MV-4-11 (cell line): ENCODE results near the gene SLC4A8.
A peak's percentile ranks its signal among the peaks of the same experiment; 100 is the strongest.
"Not testable (repeated sequence)": the region's sequence is repeated elsewhere in the genome, so short reads cannot be mapped to it uniquely, and the experiment has no call there.

ENCODE experiments used
- DNase-seq: peaks from one replicate; lab custom pipeline; 2025; lab: John Stamatoyannopoulos, UW

Gene SLC4A8

GRCh38 chr12:51475543-51475942 is 50.9 kb downstream of the SLC4A8 start:
- no peak for DNase-seq

- no peak for DNase-seq
Observed at GRCh38 chr12:51480978-51481377, 56.3 kb downstream of the SLC4A8 start.

- DNase-seq = no peak
Observed at GRCh38 chr12:51482929-51483697, 58.5 kb downstream of the SLC4A8 start.

- no peak for DNase-seq
Observed at GRCh38 chr12:51484119-51484518, 59.5 kb downstream of the SLC4A8 start.

GRCh38 chr12:51488281-51488680 is 63.6 kb downstream of the SLC4A8 start:
- no peak for DNase-seq

- DNase-seq = no peak
Observed at GRCh38 chr12:51493281-51493680, 68.7 kb downstream of the SLC4A8 start.

GRCh38 chr12:51496895-51497294 is 72.3 kb downstream of the SLC4A8 start:
- DNase-seq = peak; percentile 70

GRCh38 chr12:51504851-51505250 is 80.2 kb downstream of the SLC4A8 start:
- no peak for DNase-seq

- no peak for DNase-seq
Observed at GRCh38 chr12:51505360-51506105, 80.9 kb downstream of the SLC4A8 start.

GRCh38 chr12:51507178-51507577 is 82.5 kb downstream of the SLC4A8 start:
- DNase-seq = no peak

GRCh38 chr12:51508285-51508684 is 83.7 kb downstream of the SLC4A8 start:
- no peak for DNase-seq

- DNase-seq = no peak
Observed at GRCh38 chr12:51511546-51512260, 87.1 kb downstream of the SLC4A8 start.

GRCh38 chr12:51512438-51512837 is 87.8 kb downstream of the SLC4A8 start:
- DNase-seq = no peak

GRCh38 chr12:51515037-51515436 is 90.4 kb downstream of the SLC4A8 start:
- DNase-seq = not testable (repeated sequence)

- no peak for DNase-seq
Observed at GRCh38 chr12:51517316-51517715, 92.7 kb downstream of the SLC4A8 start.

- no peak for DNase-seq
Observed at GRCh38 chr12:51517800-51518199, 93.2 kb downstream of the SLC4A8 start.

GRCh38 chr12:51519755-51520154 is 95.1 kb downstream of the SLC4A8 start:
- no peak for DNase-seq

GRCh38 chr12:51520576-51521325 is 96.1 kb downstream of the SLC4A8 start:
- no peak for DNase-seq

GRCh38 chr12:51521554-51522276 is 97.1 kb downstream of the SLC4A8 start:
- DNase-seq = no peak

GRCh38 chr12:51522696-51523095 is 98.1 kb downstream of the SLC4A8 start:
- no peak for DNase-seq

GRCh38 chr12:51524386-51524901 is 99.8 kb downstream of the SLC4A8 start:
- no peak for DNase-seq
